ENCODE results near the gene PLRG1. TPM values are rescaled to one million over a fixed set of nuclear protein-coding genes. Genes with fewer than 3 reads are reported as not detected.

Gene PLRG1
- total RNA-seq, 1 donor from 2014 or later: 83.4 TPM

- H3K4me3 Mint-ChIP-seq (ENCODE audit: low read depth): no peak overlapping the region
- H3K4me1 Mint-ChIP-seq (ENCODE audit: low read depth): no peaks in the 10 kb centered on the region
- H3K27me3 Mint-ChIP-seq (ENCODE audit: low read depth): peaks cover 6% of the 10 kb centered on the region
- H3K9me3 Mint-ChIP-seq: no peaks in the 10 kb centered on the region
- intact Hi-C loops (cut with micrococcal nuclease): no loop called here
- no peaks in the 10 kb centered on the region for H3K36me3 Mint-ChIP-seq (ENCODE audit: low read depth)
- H3K27ac Mint-ChIP-seq: no peak overlapping the region
- no peak for DNase-seq (ENCODE audit: low spot score)
Observed at GRCh38 chr4:154565704-154566103, 15.5 kb upstream of the PLRG1 start.

GRCh38 chr4:154564311-154564710 lies 14.1 kb upstream of the PLRG1 start:
- H3K4me3 Mint-ChIP-seq (ENCODE audit: low read depth): no peak overlapping the region
- DNase-seq (ENCODE audit: low spot score): no peak
- intact Hi-C loops (cut with micrococcal nuclease): no loop called here
- H3K27me3 Mint-ChIP-seq (ENCODE audit: low read depth): peaks cover 6% of the 10 kb centered on the region
- no peaks in the 10 kb centered on the region for H3K4me1 Mint-ChIP-seq (ENCODE audit: low read depth)
- no peaks in the 10 kb centered on the region for H3K36me3 Mint-ChIP-seq (ENCODE audit: low read depth)
- no peak overlapping the region for H3K27ac Mint-ChIP-seq
- no peaks in the 10 kb centered on the region for H3K9me3 Mint-ChIP-seq

GRCh38 chr4:154562697-154563254 lies 12.6 kb upstream of the PLRG1 start, which contains the start of gene FGB:
Gene FGB, plus strand, starts transcription at chr4:154563011. Its CDS starts 8 bp downstream, at chr4:154563019.
- DNase-seq (ENCODE audit: low spot score): no peak
- Mint-ChIP-seq H3K36me3 (ENCODE audit: low read depth) (no peaks in the 10 kb centered on the region), H3K4me1 (ENCODE audit: low read depth) (no peaks in the 10 kb centered on the region), H3K27ac (no peak within 1 kb of the TSS), H3K27me3 (ENCODE audit: low read depth) (peaks cover 6% of the 10 kb centered on the region), H3K9me3 (no peaks in the 10 kb centered on the region), H3K4me3 (ENCODE audit: low read depth) (no peak within 1 kb of the TSS)
- intact Hi-C loops (cut with micrococcal nuclease): no loop called here

- DNase-seq (ENCODE audit: low spot score): no peak
- Mint-ChIP-seq H3K27me3 (ENCODE audit: low read depth) (peaks cover 8% of the 10 kb centered on the region), H3K4me3 (ENCODE audit: low read depth) (no peak overlapping the region), H3K36me3 (ENCODE audit: low read depth) (no peaks in the 10 kb centered on the region), H3K27ac (no peak overlapping the region), H3K9me3 (peaks cover 6% of the 10 kb centered on the region), H3K4me1 (ENCODE audit: low read depth) (no peaks in the 10 kb centered on the region)
- intact Hi-C loops (cut with micrococcal nuclease): no loop called here
Observed at GRCh38 chr4:154560824-154561231, 10.6 kb upstream of the PLRG1 start.

GRCh38 chr4:154560419-154560801 lies 10.2 kb upstream of the PLRG1 start:
- H3K27ac Mint-ChIP-seq: no peak overlapping the region
- H3K4me3 Mint-ChIP-seq (ENCODE audit: low read depth): no peak overlapping the region
- DNase-seq (ENCODE audit: low spot score): no peak
- H3K36me3 Mint-ChIP-seq (ENCODE audit: low read depth): no peaks in the 10 kb centered on the region
- peaks cover 8% of the 10 kb centered on the region for H3K27me3 Mint-ChIP-seq (ENCODE audit: low read depth)
- H3K9me3 Mint-ChIP-seq: peaks cover 6% of the 10 kb centered on the region
- intact Hi-C loops (cut with micrococcal nuclease): no loop called here
- H3K4me1 Mint-ChIP-seq (ENCODE audit: low read depth): no peaks in the 10 kb centered on the region

- peaks cover 6% of the 10 kb centered on the region for H3K9me3 Mint-ChIP-seq
- H3K27ac Mint-ChIP-seq: no peak overlapping the region
- H3K4me3 Mint-ChIP-seq (ENCODE audit: low read depth): no peak overlapping the region
- peaks cover 8% of the 10 kb centered on the region for H3K27me3 Mint-ChIP-seq (ENCODE audit: low read depth)
- intact Hi-C loops (cut with micrococcal nuclease): loop anchor here (10.0 kb wide), 1 partner anchor 155 kb away; no protein-coding TSS in a partner anchor
- no peaks in the 10 kb centered on the region for H3K36me3 Mint-ChIP-seq (ENCODE audit: low read depth)
- no peaks in the 10 kb centered on the region for H3K4me1 Mint-ChIP-seq (ENCODE audit: low read depth)
- DNase-seq (ENCODE audit: low spot score): no peak
Observed at GRCh38 chr4:154559494-154560418, 9.6 kb upstream of the PLRG1 start.

- Mint-ChIP-seq H3K9me3 (peaks cover 6% of the 10 kb centered on the region), H3K4me1 (ENCODE audit: low read depth) (no peaks in the 10 kb centered on the region), H3K27me3 (ENCODE audit: low read depth) (peaks cover 8% of the 10 kb centered on the region), H3K4me3 (ENCODE audit: low read depth) (no peak overlapping the region), H3K36me3 (ENCODE audit: low read depth) (no peaks in the 10 kb centered on the region), H3K27ac (no peak overlapping the region)
- intact Hi-C loops (cut with micrococcal nuclease): loop anchor here (10.0 kb wide), 1 partner anchor 156 kb away; no protein-coding TSS in a partner anchor
- DNase-seq (ENCODE audit: low spot score): no peak
Observed at GRCh38 chr4:154559141-154559493, 8.9 kb upstream of the PLRG1 start.

GRCh38 chr4:154551872-154552686 lies 1.9 kb upstream of the PLRG1 start:
- Mint-ChIP-seq H3K4me1 (ENCODE audit: low read depth) (peaks cover 20% of the 10 kb centered on the region), H3K4me3 (ENCODE audit: low read depth) (no peak overlapping the region), H3K9me3 (peaks cover 4% of the 10 kb centered on the region), H3K27me3 (ENCODE audit: low read depth) (peaks cover under 1% of the 10 kb centered on the region), H3K36me3 (ENCODE audit: low read depth) (peaks cover 11% of the 10 kb centered on the region), H3K27ac (no peak overlapping the region)
- peak; percentile 46 for DNase-seq (ENCODE audit: low spot score)
- intact Hi-C loops (cut with micrococcal nuclease): loop anchor here (1.0 to 10.0 kb wide), 3 partner anchors 70 to 225 kb away; no protein-coding TSS in a partner anchor

GRCh38 chr4:154545689-154546088 lies 4.5 kb downstream of the PLRG1 start:
- peaks cover 58% of the 10 kb centered on the region for H3K36me3 Mint-ChIP-seq (ENCODE audit: low read depth)
- no peak overlapping the region for H3K27ac Mint-ChIP-seq
- DNase-seq (ENCODE audit: low spot score): no peak
- H3K4me1 Mint-ChIP-seq (ENCODE audit: low read depth): peaks cover 14% of the 10 kb centered on the region
- H3K9me3 Mint-ChIP-seq: no peaks in the 10 kb centered on the region
- no peaks in the 10 kb centered on the region for H3K27me3 Mint-ChIP-seq (ENCODE audit: low read depth)
- intact Hi-C loops (cut with micrococcal nuclease): no loop called here
- H3K4me3 Mint-ChIP-seq (ENCODE audit: low read depth): no peak overlapping the region

- DNase-seq (ENCODE audit: low spot score): no peak
- Mint-ChIP-seq H3K4me1 (ENCODE audit: low read depth) (peaks cover 1% of the 10 kb centered on the region), H3K4me3 (ENCODE audit: low read depth) (no peak overlapping the region), H3K36me3 (ENCODE audit: low read depth) (peaks cover 73% of the 10 kb centered on the region), H3K27me3 (ENCODE audit: low read depth) (no peaks in the 10 kb centered on the region), H3K9me3 (no peaks in the 10 kb centered on the region), H3K27ac (no peak overlapping the region)
- intact Hi-C loops (cut with micrococcal nuclease): no loop called here
Observed at GRCh38 chr4:154542271-154542879, 7.8 kb downstream of the PLRG1 start.

- intact Hi-C loops (cut with micrococcal nuclease): no loop called here
- Mint-ChIP-seq H3K4me1 (ENCODE audit: low read depth) (no peaks in the 10 kb centered on the region), H3K27me3 (ENCODE audit: low read depth) (peaks cover 6% of the 10 kb centered on the region), H3K4me3 (ENCODE audit: low read depth) (no peak overlapping the region), H3K27ac (no peak overlapping the region), H3K36me3 (ENCODE audit: low read depth) (peaks cover 22% of the 10 kb centered on the region), H3K9me3 (no peaks in the 10 kb centered on the region)
- DNase-seq (ENCODE audit: low spot score): no peak
Observed at GRCh38 chr4:154534296-154534695, 15.9 kb downstream of the PLRG1 start.

GRCh38 chr4:154529728-154530519 lies 20.3 kb downstream of the PLRG1 start:
- Mint-ChIP-seq H3K27me3 (ENCODE audit: low read depth) (peaks cover 17% of the 10 kb centered on the region), H3K4me3 (ENCODE audit: low read depth) (no peak overlapping the region), H3K27ac (no peak overlapping the region), H3K9me3 (no peaks in the 10 kb centered on the region), H3K36me3 (ENCODE audit: low read depth) (no peaks in the 10 kb centered on the region), H3K4me1 (ENCODE audit: low read depth) (no peaks in the 10 kb centered on the region)
- intact Hi-C loops (cut with micrococcal nuclease): no loop called here
- DNase-seq (ENCODE audit: low spot score): no peak

Data from activated T-helper 2 cell treated with anti-CD3 and anti-CD28 coated beads, Interferon-gamma antibody, Interleukin-2, Interleukin-4, amounts not matched to agents 10 μg/mL and 5 μg/mL and 100 μg/mL, durations not matched to agents 14 hours and 24 hours and 36 hours (primary cell).